GM12892 (cell line): Measurements from ENCODE around the gene MGAT4B.
A peak's percentile ranks its signal among the peaks of the same experiment; 100 is the strongest.

Experiments used
- POLR2A ChIP-seq: IDR thresholded peaks from 2 replicates; pipeline ENCODE4 v1.6.1; 2011; ENCODE audit warnings: low read depth, low read length, control low read depth
- TAF1 ChIP-seq: IDR thresholded peaks from 2 replicates; pipeline ENCODE4 v1.6.1; 2011; ENCODE audit warnings: low read depth, mild to moderate bottlenecking, control low read depth, low read length, borderline replicate concordance

- TF ChIP-seq POLR2A = peak; percentile 55; the same call in 1 of the 2 replicates
- no peak for TF ChIP-seq TAF1
Observed at GRCh38 chr5:179824745-179825112, 18.1 kb upstream of the MGAT4B start.
